DOHH2 (cell line): ENCODE data around the gene ATP1A1.

Experiments
- CTCF ChIP-seq: fragments of 200-600 bp; sonication (generic); IDR thresholded peaks from one replicate; pipeline ENCODE4 v1.5.1; 2014; ENCODE audit warnings: antibody characterized with exemption, mild to moderate bottlenecking, low read depth, low read length; ENCODE audit not compliant: poor library complexity, severe bottlenecking
- EZH2phosphoT487 ChIP-seq: fragments of 200-600 bp; sonication (generic); IDR thresholded peaks from 2 replicates; pipeline ENCODE4 v1.6.1; 2017; ENCODE audit warnings: borderline replicate concordance, mild to moderate bottlenecking, antibody characterized with exemption, low read length, moderate library complexity, mixed read lengths

- TF ChIP-seq EZH2phosphoT487 (no peak), CTCF (no peak)
Measured at GRCh38 chr1:116334868-116335635, 38.0 kb upstream of the ATP1A1 start.
